ENCODE results near the gene USP1. TPM values are rescaled to one million over a fixed set of nuclear protein-coding genes. Genes with fewer than 3 reads are reported as not detected.

Gene USP1
- total RNA-seq, 1 donor from 2014 or later, result 70.0 TPM

GRCh38 chr1:62439652-62440371 is 3.0 kb downstream of the USP1 start:
- Mint-ChIP-seq H3K9me3 (peaks cover 2% of the 10 kb centered on the region), H3K36me3 (ENCODE audit: low read depth) (peaks cover 11% of the 10 kb centered on the region), H3K4me3 (peak overlapping the region; percentile 92), H3K27me3 (ENCODE audit: low read depth) (peaks cover 3% of the 10 kb centered on the region), H3K27ac (ENCODE audit: unreplicated experiment) (no peak overlapping the region), H3K4me1 (peaks cover 39% of the 10 kb centered on the region)
- DNase-seq (ENCODE audit: low read depth, low spot score), result no peak
- TF ChIP-seq CTCF (conservative IDR thresholded peaks at IDR 0.05), result peak; percentile 23

GRCh38 chr1:62444701-62445100 is 7.9 kb downstream of the USP1 start:
- Mint-ChIP-seq H3K4me1 (peaks cover 10% of the 10 kb centered on the region), H3K9me3 (no peaks in the 10 kb centered on the region), H3K36me3 (ENCODE audit: low read depth) (peaks cover 32% of the 10 kb centered on the region), H3K27me3 (ENCODE audit: low read depth) (no peaks in the 10 kb centered on the region), H3K27ac (ENCODE audit: unreplicated experiment) (no peak overlapping the region), H3K4me3 (no peak overlapping the region)
- no peak for TF ChIP-seq CTCF (conservative IDR thresholded peaks at IDR 0.05)
- no peak for DNase-seq (ENCODE audit: low read depth, low spot score)

- no peak for DNase-seq (ENCODE audit: low read depth, low spot score)
- H3K4me3 Mint-ChIP-seq, result no peak overlapping the region
- peaks cover 37% of the 10 kb centered on the region for H3K36me3 Mint-ChIP-seq (ENCODE audit: low read depth)
- no peaks in the 10 kb centered on the region for H3K27me3 Mint-ChIP-seq (ENCODE audit: low read depth)
- no peak for TF ChIP-seq CTCF (conservative IDR thresholded peaks at IDR 0.05)
- no peaks in the 10 kb centered on the region for H3K9me3 Mint-ChIP-seq
- H3K4me1 Mint-ChIP-seq, result no peaks in the 10 kb centered on the region
- no peak overlapping the region for H3K27ac Mint-ChIP-seq (ENCODE audit: unreplicated experiment)
Measured at GRCh38 chr1:62448221-62448933, 11.5 kb downstream of the USP1 start.

GRCh38 chr1:62450301-62450700 is 13.5 kb downstream of the USP1 start:
- no peak overlapping the region for H3K27ac Mint-ChIP-seq (ENCODE audit: unreplicated experiment)
- no peak for DNase-seq (ENCODE audit: low read depth, low spot score)
- H3K36me3 Mint-ChIP-seq (ENCODE audit: low read depth), result peaks cover 34% of the 10 kb centered on the region
- no peak overlapping the region for H3K4me3 Mint-ChIP-seq
- H3K27me3 Mint-ChIP-seq (ENCODE audit: low read depth), result no peaks in the 10 kb centered on the region
- no peak for TF ChIP-seq CTCF (conservative IDR thresholded peaks at IDR 0.05)
- no peaks in the 10 kb centered on the region for H3K4me1 Mint-ChIP-seq
- H3K9me3 Mint-ChIP-seq, result no peaks in the 10 kb centered on the region

- TF ChIP-seq CTCF (conservative IDR thresholded peaks at IDR 0.05), result no peak
- H3K36me3 Mint-ChIP-seq (ENCODE audit: low read depth), result peaks cover 31% of the 10 kb centered on the region
- H3K9me3 Mint-ChIP-seq, result no peaks in the 10 kb centered on the region
- DNase-seq (ENCODE audit: low read depth, low spot score), result no peak
- no peak overlapping the region for H3K27ac Mint-ChIP-seq (ENCODE audit: unreplicated experiment)
- no peak overlapping the region for H3K4me3 Mint-ChIP-seq
- no peaks in the 10 kb centered on the region for H3K27me3 Mint-ChIP-seq (ENCODE audit: low read depth)
- H3K4me1 Mint-ChIP-seq, result no peaks in the 10 kb centered on the region
Measured at GRCh38 chr1:62452951-62453350, 16.1 kb downstream of the USP1 start.

Measured in neural crest cell (in vitro differentiated cells).